HG03354 (cell line): ENCODE results near the gene ATF7.
"Not testable (repeated sequence)": the region's sequence is repeated elsewhere in the genome, so short reads cannot be mapped to it uniquely, and the experiment has no call there.

Source experiments
- ATAC-seq: cut with Tn5 transposase; IDR thresholded peaks from one replicate; pipeline ENCODE4 v1.9.1; 2021; ENCODE audit warnings: mild to moderate bottlenecking; ENCODE audit not compliant: unreplicated experiment, poor library complexity, severe bottlenecking

Gene ATF7

DNA sequence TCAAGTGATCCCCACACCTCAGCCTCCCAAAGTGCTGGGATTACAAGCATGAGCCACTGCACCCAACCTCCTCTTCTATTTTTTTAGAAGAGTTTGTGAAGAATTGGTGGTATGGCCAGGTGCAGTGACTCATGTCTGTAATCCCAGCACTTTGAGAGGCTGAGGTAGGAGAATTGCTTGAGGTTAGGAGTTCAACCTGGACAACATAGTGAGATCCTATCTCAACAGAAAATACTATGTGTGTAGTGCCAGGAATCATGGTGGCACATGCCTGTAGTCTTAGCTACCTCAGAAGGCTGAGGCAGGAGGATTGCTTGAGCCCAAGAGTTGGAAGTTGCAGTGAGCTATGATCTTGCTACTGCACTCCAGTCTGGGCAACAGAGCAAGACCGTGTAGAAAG, 5.5 kb upstream of the ATF7 start:
- ATAC-seq = no peak

DNA sequence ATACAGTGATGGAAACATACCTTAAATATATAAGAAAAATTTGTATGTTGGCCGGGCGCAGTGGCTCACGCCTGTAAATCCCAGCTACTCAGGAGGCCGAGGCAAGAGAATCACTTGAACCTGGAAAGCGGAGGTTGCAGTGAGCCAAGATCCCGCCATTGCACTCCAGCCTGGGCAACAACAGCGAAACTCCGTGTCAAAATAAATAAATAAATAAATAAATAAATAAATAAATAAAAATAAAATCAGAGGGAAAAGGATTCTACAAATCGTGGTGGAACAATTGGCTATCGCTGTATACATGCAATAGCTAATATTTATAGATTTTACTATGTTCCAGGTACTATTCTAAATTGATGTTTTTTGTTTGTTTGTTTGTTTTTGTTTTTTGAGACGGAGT, 1.7 kb upstream of the ATF7 start:
- ATAC-seq = no peak

DNA sequence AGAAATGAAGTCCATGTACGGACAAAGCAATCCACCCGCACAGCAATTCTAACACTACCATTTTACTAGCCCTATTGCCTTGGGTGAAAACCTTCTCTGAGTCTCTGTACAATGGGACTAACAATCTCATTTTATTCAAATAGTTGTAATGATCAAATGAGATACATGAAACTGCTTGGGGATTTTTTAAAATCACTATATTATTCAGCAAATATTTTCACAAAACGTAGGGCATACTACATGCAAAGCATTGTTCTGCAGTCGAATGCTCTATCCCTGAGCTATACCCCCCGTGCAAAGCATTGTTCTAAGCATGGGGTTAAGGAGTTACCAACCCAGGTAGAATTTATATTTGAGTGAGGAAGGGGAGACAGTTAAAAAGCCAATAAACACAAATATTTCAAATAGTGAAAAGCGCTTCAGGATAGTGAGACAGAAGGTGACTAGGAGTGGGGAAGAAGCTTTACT, 554 bp upstream of the ATF7 start:
- no peak for ATAC-seq

DNA sequence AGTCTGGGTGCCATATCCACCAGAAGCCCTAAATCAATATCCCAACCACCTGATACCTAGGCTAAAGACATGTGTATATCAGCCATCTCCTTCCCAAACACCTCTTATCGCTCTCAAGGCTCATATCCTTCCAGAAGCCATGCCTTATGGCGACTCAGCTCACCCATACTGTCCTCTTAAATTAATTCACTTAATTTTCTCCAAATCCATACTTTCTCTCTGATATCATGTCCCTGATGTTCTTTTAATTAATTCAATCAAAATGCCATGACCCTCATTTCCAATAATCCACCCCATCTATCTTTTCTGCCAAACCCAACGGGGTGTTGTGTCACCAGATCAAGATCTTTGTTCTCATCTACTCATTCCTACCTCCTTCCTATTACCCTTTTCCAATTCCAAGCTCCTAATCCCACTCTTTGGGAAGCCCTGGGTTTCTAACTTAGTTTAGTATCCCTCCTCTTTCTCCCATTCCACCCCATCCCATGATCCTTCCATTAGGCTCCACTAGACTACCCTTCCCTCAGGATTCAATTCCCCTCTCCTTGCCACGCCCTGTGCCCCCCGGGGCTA, 723 bp downstream of the ATF7 start:
- no peak for ATAC-seq

DNA sequence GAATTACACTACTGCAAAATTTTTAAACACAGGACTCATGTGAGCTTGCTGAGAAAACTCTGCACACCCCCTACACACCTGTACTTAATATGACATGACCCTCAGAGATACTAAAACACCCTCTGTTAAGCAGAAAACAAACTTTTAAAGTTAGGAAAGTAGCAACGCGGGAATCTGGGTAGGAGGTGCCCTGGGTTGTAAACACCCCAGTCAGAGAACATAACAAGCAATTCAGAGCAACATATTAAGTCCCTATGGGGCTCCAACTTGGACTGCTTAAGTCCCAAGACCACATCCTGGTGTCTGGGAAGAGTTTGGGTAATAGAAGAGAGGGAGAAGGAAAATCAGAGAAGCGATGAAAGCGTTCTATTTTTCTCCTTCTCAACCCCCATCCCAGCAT, 1.2 kb downstream of the ATF7 start:
- no peak for ATAC-seq

- no peak for ATAC-seq
Measured at GRCh38 chr12:53624458-53624857, 1.7 kb downstream of the ATF7 start.

DNA sequence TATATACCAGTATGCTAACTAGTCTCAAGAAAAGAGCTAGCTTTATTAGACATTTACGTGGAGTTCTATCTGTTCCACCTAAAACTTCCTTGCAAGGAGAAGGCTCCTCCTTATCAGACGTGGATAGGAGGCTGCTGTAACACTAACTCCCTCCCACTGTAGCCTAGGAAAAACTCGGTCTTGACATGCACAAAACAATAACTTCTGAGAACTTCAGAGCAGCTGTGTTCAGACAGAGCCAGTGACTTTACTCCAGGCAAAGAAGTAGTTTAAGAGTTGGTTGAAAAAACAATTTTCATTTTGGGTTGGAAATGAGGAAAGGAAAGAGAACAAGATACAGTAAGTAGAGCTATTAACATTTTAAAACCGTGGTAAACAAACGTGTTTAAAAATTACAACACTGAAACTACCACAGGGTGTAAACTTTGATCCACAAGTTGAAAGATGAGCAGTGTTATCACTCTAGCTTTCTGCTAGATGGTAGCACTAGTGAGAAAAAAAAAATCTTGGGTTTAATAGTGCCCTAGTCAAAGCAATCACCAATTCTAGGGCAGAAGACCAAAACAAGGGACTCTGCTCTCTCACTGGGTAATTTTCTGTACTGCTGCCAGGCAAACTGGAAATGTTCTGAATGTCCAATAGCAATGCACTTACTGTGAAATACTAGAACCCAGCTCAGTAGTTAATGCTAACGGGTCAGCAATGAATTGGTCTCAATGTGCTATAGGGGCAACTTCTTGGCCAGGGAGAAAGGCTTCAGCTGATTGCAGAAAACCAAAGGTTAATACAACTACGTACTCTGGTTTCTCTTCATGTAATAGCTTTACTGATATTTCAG, 2.4 kb downstream of the ATF7 start:
- no peak for ATAC-seq

GRCh38 chr12:53622724-53623123, 3.5 kb downstream of the ATF7 start:
- no peak for ATAC-seq

DNA sequence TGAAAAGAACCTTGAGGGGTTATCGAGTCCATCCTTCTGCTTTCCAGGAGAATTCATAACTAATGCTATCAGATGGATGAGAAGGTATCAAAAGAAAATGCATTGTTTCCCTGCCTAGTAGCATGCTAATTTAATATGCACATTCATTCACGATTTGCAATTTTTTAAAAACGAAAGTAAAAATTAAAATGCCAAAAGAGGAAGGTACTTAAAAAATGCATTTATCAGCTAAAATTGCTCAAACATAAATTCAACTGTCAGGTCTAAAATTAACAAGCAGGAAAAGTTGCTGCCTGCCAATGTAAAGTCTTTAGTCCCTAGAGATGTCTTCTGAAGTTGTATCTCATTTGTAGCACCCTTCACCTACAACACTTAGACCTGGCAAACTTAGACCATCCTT, 7.9 kb downstream of the ATF7 start:
- no peak for ATAC-seq

DNA sequence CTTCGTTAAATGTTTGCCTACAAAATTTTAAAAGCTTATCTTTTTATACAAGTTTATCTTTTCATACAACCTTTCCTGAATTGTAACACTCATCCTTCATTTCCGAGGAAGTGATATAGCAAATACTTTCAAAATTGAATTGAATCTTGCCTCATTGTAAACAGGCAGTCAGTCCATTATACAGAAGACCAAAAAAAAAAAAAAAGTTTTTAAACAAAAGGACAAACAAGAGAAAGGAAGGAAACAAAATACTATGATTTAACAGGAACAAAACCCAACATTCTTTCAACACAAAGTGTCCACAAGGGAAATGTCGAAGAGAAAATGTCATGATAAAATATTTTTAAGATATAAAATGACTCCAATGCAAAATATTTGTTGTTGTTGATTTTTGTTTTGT, 8.5 kb downstream of the ATF7 start:
- ATAC-seq = no peak

GRCh38 chr12:53616950-53617349, 9.2 kb downstream of the ATF7 start:
- no peak for ATAC-seq

DNA sequence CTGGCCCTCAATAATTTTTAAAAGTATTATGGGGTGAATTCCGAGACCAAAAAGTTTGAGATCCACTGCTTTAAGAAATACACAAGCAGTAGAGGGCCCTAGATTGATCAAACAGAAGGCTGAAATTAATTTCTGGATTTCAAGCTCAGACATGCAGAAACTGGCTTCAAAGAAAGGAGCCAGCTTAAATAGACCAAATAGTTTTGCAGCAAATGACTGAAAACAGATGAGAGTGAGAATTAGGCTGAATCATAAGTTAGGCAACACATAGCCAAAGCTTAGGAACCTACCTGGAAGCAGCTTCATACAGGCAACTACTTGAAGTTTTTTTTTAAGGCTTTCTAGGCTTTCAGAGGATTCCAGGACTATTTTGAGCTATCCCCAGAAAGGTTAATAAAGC, 12.4 kb downstream of the ATF7 start:
- no peak for ATAC-seq

DNA sequence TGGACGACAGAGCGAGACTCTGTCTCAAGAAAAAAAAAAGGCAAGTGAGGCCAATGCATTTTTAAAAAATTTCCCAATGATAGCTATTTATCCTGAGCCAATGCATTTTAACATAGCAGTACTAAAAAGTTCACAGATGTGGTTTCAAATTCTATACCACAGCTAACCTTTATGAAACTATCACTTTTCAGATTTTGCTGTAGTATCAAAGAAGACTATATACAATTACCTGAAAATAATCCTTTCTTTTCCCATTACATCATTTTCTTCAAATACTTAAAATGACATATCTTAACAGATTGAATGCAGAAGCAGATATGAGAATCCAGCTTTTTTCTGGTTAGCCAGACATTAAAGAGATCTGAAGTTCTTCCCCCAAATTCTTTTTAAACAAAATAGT, 13.2 kb downstream of the ATF7 start:
- ATAC-seq = no peak

DNA sequence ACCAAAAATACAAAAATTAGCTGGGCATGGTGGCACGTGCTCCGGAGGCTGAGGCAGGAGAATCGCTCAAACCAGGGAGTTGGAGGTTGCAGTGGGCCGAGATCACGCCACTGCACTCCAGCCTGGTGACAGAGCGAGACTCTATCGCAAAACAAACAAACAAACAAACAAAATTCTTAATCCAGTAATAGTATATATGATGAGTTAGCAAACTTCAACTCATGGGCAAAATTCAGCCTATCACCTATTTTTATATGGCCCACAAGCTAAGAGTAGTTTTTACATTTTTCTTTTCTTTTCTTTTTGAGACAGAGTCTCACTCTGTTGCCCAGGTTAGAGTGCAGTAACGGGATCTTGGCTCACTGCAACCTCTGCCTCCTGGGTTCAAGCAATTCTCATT, 14.9 kb downstream of the ATF7 start:
- ATAC-seq = no peak

- not testable (repeated sequence) for ATAC-seq
Measured at GRCh38 chr12:53606688-53607087, 19.5 kb downstream of the ATF7 start.

DNA sequence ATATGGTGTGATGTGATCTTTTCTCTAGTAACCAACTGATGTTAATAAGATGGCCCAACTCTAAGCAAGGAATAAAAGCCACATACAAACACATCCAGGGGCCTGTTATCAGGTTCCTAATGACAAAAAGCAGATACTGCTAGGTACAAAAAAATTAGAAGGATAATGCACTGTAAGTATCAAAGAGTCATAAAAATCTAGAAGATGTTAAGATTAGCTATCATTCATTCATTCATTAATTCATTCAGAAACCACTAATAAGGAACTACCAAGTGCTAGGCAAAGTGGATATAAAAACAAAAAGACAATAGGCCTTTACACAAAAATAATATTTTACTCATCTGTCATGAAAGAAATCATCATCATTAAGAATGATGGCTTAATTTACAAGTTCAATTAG, 21.6 kb downstream of the ATF7 start:
- no peak for ATAC-seq

- ATAC-seq = no peak
Measured at GRCh38 chr12:53603804-53604203, 22.4 kb downstream of the ATF7 start.

DNA sequence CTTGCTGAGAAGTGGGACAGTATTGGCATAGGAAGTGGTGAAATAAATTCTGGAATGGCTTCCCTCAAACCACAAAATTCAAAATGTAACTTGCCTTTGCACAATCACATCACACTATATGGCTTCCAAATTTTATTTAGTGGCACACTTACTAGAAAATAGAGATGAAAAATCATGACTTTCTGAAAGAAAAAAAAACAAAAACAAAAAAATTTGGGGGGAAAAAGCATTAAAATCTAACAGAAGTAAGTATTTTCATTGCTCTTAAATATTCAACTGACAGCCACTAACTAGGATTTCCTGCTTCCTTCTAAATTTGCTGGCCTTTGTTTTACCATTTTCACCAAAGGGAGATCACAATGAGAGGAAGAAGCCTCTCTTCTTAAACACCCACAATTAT, 23.0 kb downstream of the ATF7 start:
- no peak for ATAC-seq

- ATAC-seq = no peak
Measured at GRCh38 chr12:53602176-53602864, 23.9 kb downstream of the ATF7 start.

DNA sequence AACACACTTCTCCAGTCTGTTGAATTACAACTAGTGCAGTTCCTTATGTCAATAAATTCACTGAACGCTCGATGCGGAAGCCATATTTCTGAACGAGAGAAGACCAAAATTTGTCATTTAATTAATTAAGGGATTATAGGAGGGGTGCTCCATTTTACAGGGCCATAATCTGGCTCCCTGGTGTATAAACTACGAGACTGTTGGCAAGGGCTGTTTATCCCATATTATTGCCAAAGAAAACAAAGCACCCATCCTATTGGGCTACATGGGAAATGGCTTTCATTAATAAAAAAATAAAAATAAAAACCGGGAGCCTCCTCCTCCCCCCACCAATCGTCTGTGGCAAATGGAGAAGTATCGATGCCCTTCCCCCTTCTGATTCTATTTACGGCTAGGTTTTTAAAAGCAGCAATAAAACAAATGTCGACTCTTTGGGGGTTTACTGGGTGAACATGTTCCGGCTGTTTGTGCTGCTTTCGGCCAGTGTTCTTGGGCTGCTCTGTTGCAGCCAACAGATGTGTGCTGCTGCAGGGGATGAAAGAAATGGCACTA, 24.8 kb downstream of the ATF7 start:
- ATAC-seq = no peak
